Right renal pelvis (tissue), 4 donors: ENCODE measurements around the gene SLC47A1. TPM values are rescaled to one million over a fixed set of nuclear protein-coding genes. Genes with fewer than 3 reads are reported as not detected.

Source experiments
- DNase-seq, 4 donors: peaks; one replicate each; pipeline ENCODE4 v3.0.0-alpha.2; 2013; ENCODE audit warnings: low read depth in 4 of 4, low spot score in 3 of 4, missing footprints in 1 of 4
- polyA plus RNA-seq, 4 donors: library from polyadenylated mRNA; unstranded; fragments of 120-200 nt; gene quantifications; one replicate each; pipeline ENCODE4 v1.2.1, GENCODE V29; 2013; ENCODE audit not compliant: insufficient read length in 4 of 4

Gene SLC47A1
- polyA plus RNA-seq, 4 donors = 15.5 to 38.7 (median 21.0) TPM

DNA sequence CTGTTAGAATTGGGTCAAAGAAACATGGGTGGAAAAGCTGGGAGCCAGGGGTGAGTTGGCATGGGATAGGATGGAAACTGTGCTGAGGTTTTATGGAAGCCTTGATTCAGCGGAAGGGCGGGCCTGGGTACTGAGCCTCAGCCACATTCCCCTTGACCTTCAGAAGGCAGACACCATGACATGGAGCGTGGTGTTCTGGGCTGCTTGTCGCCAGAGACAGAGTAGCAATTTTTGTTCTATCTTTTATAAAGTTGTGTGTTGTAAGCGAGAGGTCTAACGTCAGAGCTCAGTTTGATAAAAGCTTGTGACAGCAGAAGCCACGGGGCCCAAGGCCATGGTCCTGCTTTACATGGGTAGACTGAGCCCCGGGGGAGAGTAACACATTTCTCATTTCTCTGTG lies 50.2 kb downstream of the SLC47A1 start:
- DNase-seq = no peak

DNA sequence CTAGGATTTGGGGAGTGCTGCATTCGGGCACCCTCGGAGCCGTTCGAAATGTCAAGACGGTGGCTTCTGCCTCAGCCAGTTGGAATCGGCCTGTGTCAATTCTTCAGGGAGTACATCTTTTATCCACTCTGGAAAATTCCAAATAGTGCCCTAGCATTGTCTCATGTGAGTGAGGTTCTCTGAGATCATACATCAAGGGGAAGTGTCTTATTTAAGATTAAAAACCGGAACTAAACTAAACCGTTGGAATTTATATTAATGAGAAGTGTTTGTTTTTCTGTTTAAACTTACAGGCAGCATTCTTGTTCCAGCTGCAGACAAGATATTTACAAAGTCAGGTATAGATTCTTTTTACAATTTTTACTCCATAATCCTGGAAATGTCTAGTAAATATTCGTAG lies 56.8 kb downstream of the SLC47A1 start:
- DNase-seq = no peak

DNA sequence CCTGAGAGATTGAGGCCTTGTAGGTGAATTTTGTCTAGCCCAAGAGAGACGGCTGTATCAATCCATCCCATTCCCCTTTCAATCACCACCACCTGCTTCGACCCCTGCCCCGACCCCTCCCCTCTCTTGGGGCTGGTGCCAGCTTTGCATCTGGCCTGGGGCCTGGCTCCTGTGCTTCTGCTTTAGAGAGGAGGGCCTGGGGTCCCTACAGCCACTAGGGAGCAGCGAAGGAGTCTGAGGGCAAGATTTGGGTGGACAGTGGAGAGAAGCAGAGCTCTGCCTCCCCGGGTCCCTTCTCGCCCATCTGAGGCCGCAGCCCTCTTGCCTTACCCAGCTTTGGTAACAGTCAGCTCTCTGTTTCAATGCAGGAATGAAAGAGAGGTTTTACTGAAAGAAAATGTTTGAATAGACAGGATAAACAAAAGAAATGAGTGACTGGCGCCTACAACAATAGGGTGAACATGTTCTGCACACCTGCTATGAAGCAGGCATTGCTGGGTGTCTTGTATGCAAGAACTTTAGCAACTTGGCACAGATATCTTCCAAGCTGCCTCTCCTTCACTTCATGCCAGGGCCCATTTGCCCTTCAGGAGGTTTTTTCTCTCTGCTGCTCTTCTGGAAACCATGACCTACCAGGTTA lies 57.4 kb downstream of the SLC47A1 start:
- no peak for DNase-seq

DNA sequence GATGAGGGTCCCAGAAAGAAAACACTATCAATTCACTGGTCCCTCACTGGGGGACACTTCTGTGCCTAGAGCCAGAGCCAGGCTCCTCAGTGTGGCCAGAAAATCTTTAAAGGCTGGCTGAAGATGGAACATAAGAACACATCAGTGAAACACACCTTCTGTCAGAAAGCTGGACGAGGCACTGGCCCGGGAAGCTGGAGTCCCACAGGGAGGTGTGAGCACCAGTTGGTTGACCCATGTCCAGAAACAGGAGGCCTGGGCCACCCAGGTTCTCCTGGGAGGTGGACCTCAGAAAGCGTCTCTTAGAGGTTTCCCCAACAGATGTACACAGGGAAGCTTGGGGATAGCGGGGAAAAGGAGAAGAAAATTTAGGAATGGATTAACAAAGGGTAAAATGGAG lies 58.7 kb downstream of the SLC47A1 start:
- DNase-seq = no peak

DNA sequence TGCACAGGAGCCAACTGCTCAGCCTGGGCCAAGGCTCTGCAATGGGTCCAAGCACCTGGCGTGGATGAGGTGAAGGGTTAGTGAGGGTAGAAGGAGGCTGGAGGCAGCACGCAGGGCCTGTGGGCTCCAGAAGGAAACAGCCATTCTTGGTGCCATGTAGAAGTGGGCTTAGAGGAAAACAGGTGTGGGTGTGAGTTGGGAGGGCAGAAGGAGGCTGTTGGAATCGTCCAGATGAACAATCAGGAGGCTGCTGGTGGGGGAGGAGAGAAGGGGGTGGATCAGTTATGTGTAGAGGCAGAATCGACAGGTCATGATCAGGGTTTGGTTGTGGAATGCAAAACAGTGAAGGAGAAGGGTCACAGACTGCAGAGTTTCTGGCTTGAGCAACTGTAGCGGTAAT lies 63.2 kb downstream of the SLC47A1 start:
- no peak for DNase-seq

DNA sequence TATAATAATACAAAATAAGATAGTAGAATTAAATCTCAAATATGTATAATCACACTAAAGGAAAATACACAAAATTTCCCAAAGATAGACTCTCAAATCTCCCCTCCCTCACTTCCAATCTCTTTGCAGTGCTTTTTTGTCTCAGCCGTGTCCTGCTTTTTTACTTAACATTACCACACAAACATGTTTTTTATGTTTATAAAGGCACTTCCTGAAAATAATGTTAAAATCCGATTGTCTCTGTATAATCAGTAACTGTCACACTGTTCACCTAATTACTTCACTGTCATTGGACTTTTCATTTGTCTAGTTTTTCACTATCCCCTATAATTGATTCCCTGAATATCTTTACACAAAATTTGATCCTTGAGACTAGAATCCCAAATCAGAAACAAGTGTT lies 76.7 kb downstream of the SLC47A1 start:
- DNase-seq = no peak

DNA sequence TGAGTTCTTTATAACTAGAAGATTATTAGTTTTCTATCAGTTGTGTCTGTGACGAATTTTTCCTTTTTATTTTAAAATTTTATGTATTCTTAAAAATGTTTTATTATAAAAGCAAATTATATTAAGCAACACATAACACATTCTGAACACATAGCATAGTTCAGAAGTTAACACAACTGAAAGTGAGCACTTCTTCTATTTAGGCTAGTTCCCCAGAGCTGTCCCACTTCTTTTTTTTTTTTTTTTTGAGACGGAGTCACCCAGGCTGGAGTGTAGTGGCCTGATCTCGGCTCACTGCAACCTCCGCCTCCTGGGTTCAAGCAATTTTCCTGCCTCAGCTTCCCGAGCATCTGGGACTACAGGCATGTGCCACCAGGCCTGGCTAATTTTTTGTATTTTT lies 77.2 kb downstream of the SLC47A1 start:
- DNase-seq = no peak

DNA sequence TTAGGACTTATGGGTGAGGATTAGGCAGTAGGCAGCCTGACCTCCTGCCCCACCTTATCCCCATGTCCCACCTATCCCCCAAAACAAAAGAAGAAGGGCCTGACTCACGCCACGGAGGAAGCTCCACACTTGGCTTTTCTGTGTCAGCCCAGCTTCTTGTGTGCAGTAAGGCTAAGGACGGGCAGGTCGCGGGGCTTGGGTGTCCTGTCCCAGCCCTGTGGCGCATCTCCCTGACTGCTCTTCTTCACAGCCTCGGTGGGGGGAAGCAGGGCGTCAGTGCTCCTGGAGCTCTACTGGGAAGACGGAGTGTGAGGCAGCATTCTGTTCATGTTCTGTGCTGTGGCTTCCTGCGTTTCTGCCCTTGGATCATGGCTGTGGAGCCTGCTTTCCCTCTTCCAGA lies 80.3 kb downstream of the SLC47A1 start:
- DNase-seq = no peak

DNA sequence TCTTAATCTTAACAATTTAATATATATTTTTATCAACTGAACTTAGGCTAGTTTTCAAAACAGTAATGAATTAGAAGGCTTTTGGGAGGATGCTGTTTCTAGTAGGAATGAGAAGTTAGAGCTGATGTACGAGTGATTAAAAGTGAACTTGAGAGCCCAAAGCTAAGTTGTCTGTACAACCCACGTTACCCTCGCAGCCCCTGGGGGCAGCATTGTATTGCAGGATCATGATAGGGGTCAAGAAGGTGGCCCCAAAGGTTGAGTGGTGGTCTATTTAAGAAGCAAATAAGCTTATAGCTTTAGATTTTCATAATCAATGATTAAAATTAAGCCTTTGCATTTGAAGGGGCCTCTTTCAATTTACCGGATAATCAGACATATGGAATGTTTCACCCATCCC lies 81.2 kb downstream of the SLC47A1 start:
- DNase-seq = no peak

DNA sequence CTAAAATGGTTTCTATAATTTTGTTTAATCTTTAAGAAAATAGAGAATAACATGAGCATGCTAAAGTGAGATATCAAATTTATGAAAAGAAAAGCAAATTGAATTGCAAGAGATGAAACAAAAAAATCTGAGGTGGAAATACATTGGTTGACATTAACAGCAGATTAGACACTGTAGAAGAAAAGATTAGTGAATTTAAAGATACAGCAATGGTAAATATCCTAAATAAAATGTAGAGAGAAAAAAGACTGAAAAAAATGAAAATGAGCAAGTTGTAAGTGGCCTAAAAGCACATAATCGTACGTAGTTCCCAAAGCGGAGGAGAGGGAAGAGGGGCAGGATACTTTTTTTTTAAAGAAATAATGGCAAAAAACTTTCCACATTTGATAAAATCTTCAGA lies 84.4 kb downstream of the SLC47A1 start:
- no peak for DNase-seq

DNA sequence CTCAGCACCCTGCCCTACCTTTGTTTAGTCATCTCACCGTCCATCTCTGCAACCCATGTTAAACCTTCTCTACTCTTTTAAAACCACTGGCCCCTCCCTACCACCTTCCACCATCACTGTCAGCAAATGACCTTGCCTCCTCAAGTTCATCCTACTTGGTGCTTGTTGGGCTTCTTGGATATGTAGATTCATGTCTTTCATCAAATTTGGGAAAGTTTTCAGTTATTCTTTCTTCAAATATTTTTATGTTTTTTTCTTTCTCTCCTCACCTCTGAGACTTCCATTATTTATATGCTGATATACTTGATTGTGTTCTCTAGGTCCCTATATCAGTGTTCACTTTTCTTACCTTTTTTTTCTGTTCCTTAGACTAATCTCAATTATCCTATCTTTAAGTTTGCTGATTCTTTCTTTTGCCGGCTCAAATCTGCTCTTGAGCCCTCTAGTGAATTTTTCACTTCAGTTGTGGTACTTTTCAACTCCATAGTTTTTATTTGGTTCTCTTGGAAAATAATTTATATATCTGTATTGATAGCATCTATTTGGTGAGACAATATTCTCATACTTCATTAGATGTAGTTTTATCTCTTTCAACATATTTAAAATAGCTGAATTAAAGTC lies 86.2 kb downstream of the SLC47A1 start:
- DNase-seq = no peak

DNA sequence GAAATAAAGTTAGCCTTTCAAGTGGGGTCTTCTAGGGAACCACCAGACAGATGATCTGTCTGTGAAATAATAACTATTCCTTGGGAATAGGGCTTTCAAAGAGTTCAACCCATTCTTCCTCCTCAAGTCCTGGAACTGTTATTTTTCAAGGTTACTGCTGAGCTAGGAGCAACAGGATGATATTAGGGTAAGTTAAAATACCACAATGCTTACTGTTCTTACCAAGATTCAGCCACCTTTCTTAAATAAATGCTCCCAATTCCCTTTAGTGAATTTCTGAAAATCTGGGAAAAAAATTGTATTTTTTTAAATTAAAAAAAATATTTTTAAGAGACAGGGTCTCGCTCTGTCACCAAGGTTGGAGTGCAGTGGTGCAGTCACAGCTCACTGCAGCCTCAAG lies 88.0 kb downstream of the SLC47A1 start:
- no peak for DNase-seq

DNA sequence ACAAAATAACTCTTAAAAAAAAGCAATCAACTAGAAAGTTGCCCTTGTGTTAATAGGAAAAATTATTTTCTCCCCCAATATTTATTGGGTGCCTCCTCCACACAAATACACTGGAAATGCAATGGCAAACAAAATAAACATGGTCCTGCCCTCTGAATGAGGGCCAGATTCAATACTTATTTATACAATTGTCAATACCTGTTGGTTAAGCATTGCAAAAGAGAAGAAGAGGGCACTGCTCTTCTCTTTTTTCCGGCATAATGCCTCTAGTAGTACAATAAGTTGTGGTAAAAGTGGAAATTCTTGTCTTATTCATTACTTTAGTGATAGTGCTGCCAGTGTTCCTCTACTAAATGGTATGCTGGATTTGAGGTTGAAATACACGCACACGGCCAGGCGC lies 92.4 kb downstream of the SLC47A1 start:
- DNase-seq = no peak

Other genes with a start within 250 kb of the SLC47A1 start
- gene B9D1, start 171.1 kb upstream of the SLC47A1 start, polyA plus RNA-seq = 10 to 100 TPM; 34.8 to 41.0 (median 38.4) TPM
- gene MAPK7, start 155.4 kb upstream of the SLC47A1 start, polyA plus RNA-seq = 10 to 100 TPM; 22.9 to 27.9 (median 26.2) TPM
- 100 to 1,000 TPM; 199 to 293 (median 244) TPM for gene MFAP4, start 146.7 kb upstream of the SLC47A1 start, polyA plus RNA-seq
- 1 to 10 TPM in 2 of 4 donors, under 1 TPM in 2; 0.88 to 1.9 (median 1.4) TPM for gene RNF112, start 122.6 kb upstream of the SLC47A1 start, polyA plus RNA-seq
- 100 to 1,000 TPM in 3 of 4 donors, 10 to 100 TPM in 1; 93.9 to 117 (median 106) TPM for gene ALDH3A2, start 114.9 kb downstream of the SLC47A1 start, polyA plus RNA-seq
- 1 to 10 TPM; 5.8 to 7.4 (median 6.8) TPM for gene SLC47A2, start 182.7 kb downstream of the SLC47A1 start, polyA plus RNA-seq
- gene ALDH3A1, start 214.4 kb downstream of the SLC47A1 start, polyA plus RNA-seq = 1 to 10 TPM; 1.4 to 1.6 (median 1.4) TPM